GM23248 (cell line): ENCODE data around the gene TMEM184C.

ENCODE experiments used
- EZH2 ChIP-seq: fragments of 200-600 bp; sonication (generic); IDR thresholded peaks from 2 replicates; pipeline ENCODE4 v1.6.1; 2018; ENCODE audit warnings: antibody characterized with exemption, mild to moderate bottlenecking; ENCODE audit not compliant: insufficient read depth, poor library complexity, severe bottlenecking
- EZH2phosphoT487 ChIP-seq: fragments of 200-600 bp; sonication (generic); IDR thresholded peaks from 2 replicates; pipeline ENCODE4 v1.6.1; 2018; ENCODE audit warnings: antibody characterized with exemption, moderate library complexity, mild to moderate bottlenecking, low read depth; ENCODE audit not compliant: insufficient read depth

- TF ChIP-seq EZH2phosphoT487 (no peak), EZH2 (no peak)
These were observed 90.9 kb downstream of the TMEM184C start for GRCh38 chr4:147707892-147708672.
